Measurements from ENCODE around the gene AKR1C4. TPM values are rescaled to one million over a fixed set of nuclear protein-coding genes. Genes with fewer than 3 reads are reported as not detected.
"Not testable (repeated sequence)": the region's sequence is repeated elsewhere in the genome, so short reads cannot be mapped to it uniquely, and the experiment has no call there.

Gene AKR1C4
- polyA plus RNA-seq, 2 donors = not detected

DNA sequence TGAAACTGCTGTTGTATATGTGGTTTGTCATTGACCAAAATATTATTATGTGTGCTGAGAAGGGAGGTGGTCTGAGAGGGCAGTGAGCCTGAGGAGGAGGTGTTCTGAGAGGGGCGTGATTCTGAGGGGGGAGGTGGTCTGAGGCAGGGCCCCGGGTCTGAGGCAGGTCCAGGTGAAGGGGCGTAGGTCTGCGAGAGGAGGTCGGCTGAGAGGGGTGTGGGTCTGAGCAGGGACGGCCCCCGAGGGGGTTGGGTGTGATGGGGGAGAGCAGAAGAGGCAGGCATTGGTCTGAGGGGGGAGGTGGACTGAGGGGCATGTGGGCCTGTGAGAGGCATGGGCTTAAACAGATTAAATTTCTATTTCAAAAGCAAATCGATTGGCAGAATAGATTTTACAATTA lies 32.4 kb downstream of the AKR1C4 start:
- no peak overlapping the region for H3K4me3 ChIP-seq (ENCODE audit: low read depth in 1 of 2, low read length in 2 of 2)
- H3K9me3 ChIP-seq (ENCODE audit: control insufficient read depth in 2 of 2, insufficient read depth in 1 of 2, low read depth in 1 of 2, low read length in 1 of 2) = no peaks in the 10 kb centered on the region
- no peaks in the 10 kb centered on the region for H3K36me3 ChIP-seq (ENCODE audit: control insufficient read depth in 2 of 2, insufficient read depth in 2 of 2, low read length in 1 of 2)
- no peaks in the 10 kb centered on the region for H3K4me1 ChIP-seq (ENCODE audit: control insufficient read depth in 2 of 2, insufficient read depth in 2 of 2, low read length in 1 of 2)
- no peaks in the 10 kb centered on the region for H3K27me3 ChIP-seq (ENCODE audit: control insufficient read depth in 1 of 2, insufficient read depth in 2 of 2, low read length in 2 of 2)
- WGBS, 2 donors = 78 to 85% methylated on average over 8 of the region's 8 CpGs
- no peak overlapping the region for H3K27ac ChIP-seq (ENCODE audit: low read depth in 2 of 2, low read length in 1 of 2)

DNA sequence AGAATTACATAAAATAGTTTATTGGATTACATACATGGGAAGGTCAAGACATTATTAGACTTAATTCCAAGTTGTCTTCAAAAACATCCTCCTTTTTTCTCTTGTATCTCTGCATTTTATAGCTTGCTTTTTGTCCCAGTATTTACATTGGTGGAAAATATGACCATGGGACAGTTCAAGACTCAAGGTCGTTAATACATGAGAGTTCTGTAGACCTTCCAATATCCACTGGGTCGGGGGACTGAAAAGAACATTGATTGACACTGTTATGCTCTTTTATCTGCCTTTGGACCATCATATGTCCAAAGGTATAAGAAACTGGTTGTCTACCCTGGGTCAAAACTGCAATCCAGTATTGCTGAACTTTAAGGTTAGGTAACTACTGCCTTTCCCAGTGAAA lies 36.7 kb downstream of the AKR1C4 start:
- WGBS, 2 donors = 72 to 88% methylated on average over 2 of the region's 2 CpGs
- Histone ChIP-seq H3K9me3 (ENCODE audit: control insufficient read depth in 2 of 2, insufficient read depth in 1 of 2, low read depth in 1 of 2, low read length in 1 of 2) (no peaks in the 10 kb centered on the region), H3K27me3 (ENCODE audit: control insufficient read depth in 1 of 2, insufficient read depth in 2 of 2, low read length in 2 of 2) (no peaks in the 10 kb centered on the region), H3K36me3 (ENCODE audit: control insufficient read depth in 2 of 2, insufficient read depth in 2 of 2, low read length in 1 of 2) (no peaks in the 10 kb centered on the region), H3K27ac (ENCODE audit: low read depth in 2 of 2, low read length in 1 of 2) (no peak overlapping the region), H3K4me3 (ENCODE audit: low read depth in 1 of 2, low read length in 2 of 2) (no peak overlapping the region), H3K4me1 (ENCODE audit: control insufficient read depth in 2 of 2, insufficient read depth in 2 of 2, low read length in 1 of 2) (peaks cover 0 to 5% of the 10 kb centered on the region in 2 donors)

DNA sequence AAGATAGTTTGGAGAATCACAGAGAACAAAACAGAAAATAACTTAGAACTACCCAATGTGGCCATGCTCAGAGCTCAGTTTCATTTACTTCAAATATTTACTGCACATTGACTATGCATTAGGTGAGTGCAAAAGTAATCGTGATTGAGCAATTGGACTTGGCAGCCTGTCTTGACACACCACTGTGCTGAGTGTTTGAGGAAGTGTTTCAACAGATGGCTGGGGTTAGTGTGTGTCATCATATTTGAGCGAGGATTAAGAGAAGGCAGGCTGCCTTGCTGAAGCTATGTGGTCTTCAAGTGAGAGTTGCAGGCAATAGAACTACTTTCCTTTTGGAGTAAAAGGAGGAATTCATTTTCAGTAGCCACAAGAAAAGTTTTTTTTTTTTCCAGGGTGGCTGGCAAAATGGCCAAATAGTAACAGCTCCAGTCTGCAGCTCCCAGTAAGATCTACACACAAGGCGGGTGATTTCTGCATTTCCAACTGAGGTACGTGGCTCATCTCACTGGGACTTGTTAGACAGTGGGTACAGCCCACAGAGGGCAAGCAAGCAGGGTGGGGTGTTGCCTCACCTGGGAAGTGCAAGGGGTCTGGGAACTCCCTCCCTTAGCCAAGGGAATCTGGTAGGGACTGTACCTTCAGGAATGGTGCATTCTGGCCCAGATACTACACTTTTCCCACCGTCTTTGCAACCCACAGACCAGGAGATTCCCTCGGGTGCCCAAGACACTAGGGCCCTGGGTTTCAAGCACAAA lies 37.6 kb downstream of the AKR1C4 start:
- Histone ChIP-seq H3K9me3 (ENCODE audit: control insufficient read depth in 2 of 2, insufficient read depth in 1 of 2, low read depth in 1 of 2, low read length in 1 of 2) (no peaks in the 10 kb centered on the region), H3K4me3 (ENCODE audit: low read depth in 1 of 2, low read length in 2 of 2) (no peak overlapping the region), H3K27me3 (ENCODE audit: control insufficient read depth in 1 of 2, insufficient read depth in 2 of 2, low read length in 2 of 2) (no peaks in the 10 kb centered on the region), H3K4me1 (ENCODE audit: control insufficient read depth in 2 of 2, insufficient read depth in 2 of 2, low read length in 1 of 2) (peaks cover 0 to 5% of the 10 kb centered on the region in 2 donors), H3K27ac (ENCODE audit: low read depth in 2 of 2, low read length in 1 of 2) (peak overlapping the region in 1 of 2 donors; percentile 19), H3K36me3 (ENCODE audit: control insufficient read depth in 2 of 2, insufficient read depth in 2 of 2, low read length in 1 of 2) (no peaks in the 10 kb centered on the region)
- WGBS, 2 donors = 55 to 64% methylated on average over 6 of the region's 6 CpGs

DNA sequence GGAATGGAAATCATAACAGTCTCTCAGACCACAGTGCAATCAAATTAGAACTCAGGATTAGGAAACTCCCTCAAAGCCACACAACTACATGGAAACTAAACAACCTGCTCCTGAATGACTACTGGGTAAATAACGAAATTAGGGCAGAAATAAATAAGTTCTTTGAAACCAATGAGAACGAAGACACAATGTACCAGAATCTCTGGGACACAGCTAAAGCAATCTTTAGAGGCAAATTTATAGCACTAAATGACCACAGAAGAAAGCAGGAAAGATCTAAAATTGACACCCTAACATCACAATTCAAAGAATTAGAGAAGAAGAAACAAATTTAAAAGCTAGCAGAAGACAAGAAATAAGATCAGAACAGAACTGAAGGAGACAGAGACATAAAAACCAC lies 40.9 kb downstream of the AKR1C4 start:
- 54 to 67% methylated on average over 2 of the region's 2 CpGs for WGBS, 2 donors
- not testable (repeated sequence) for H3K36me3 ChIP-seq (ENCODE audit: control insufficient read depth in 2 of 2, insufficient read depth in 2 of 2, low read length in 1 of 2); H3K27me3 ChIP-seq (ENCODE audit: control insufficient read depth in 1 of 2, insufficient read depth in 2 of 2, low read length in 2 of 2); H3K27ac ChIP-seq (ENCODE audit: low read depth in 2 of 2, low read length in 1 of 2); H3K4me1 ChIP-seq (ENCODE audit: control insufficient read depth in 2 of 2, insufficient read depth in 2 of 2, low read length in 1 of 2); H3K9me3 ChIP-seq (ENCODE audit: control insufficient read depth in 2 of 2, insufficient read depth in 1 of 2, low read depth in 1 of 2, low read length in 1 of 2); H3K4me3 ChIP-seq (ENCODE audit: low read depth in 1 of 2, low read length in 2 of 2)

DNA sequence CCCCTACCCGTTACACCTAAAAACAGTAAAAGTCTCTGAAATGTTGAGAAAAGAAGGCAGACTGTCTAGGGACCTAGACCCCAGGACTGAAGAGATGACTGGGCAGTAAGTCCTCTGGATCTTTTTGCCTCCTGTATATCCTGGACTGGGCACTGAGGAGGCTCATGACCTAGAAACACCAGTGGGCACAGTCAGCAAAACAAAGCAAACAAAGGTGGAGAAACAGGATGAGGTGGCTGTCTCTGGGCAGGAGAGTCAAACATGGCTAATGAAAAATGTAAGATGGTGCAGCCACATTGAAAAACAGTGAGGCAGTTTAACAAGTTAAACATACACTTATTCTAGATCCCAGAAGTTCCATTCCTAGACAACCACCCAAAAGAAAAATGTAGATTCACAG lies 45.9 kb downstream of the AKR1C4 start:
- H3K27me3 ChIP-seq (ENCODE audit: control insufficient read depth in 1 of 2, insufficient read depth in 2 of 2, low read length in 2 of 2) = no peaks in the 10 kb centered on the region
- 77 to 98% methylated on average over 1 of the region's 1 CpG for WGBS, 2 donors
- no peaks in the 10 kb centered on the region for H3K36me3 ChIP-seq (ENCODE audit: control insufficient read depth in 2 of 2, insufficient read depth in 2 of 2, low read length in 1 of 2)
- no peaks in the 10 kb centered on the region for H3K4me1 ChIP-seq (ENCODE audit: control insufficient read depth in 2 of 2, insufficient read depth in 2 of 2, low read length in 1 of 2)
- H3K27ac ChIP-seq (ENCODE audit: low read depth in 2 of 2, low read length in 1 of 2) = no peak overlapping the region
- H3K9me3 ChIP-seq (ENCODE audit: control insufficient read depth in 2 of 2, insufficient read depth in 1 of 2, low read depth in 1 of 2, low read length in 1 of 2) = no peaks in the 10 kb centered on the region
- no peak overlapping the region for H3K4me3 ChIP-seq (ENCODE audit: low read depth in 1 of 2, low read length in 2 of 2)

DNA sequence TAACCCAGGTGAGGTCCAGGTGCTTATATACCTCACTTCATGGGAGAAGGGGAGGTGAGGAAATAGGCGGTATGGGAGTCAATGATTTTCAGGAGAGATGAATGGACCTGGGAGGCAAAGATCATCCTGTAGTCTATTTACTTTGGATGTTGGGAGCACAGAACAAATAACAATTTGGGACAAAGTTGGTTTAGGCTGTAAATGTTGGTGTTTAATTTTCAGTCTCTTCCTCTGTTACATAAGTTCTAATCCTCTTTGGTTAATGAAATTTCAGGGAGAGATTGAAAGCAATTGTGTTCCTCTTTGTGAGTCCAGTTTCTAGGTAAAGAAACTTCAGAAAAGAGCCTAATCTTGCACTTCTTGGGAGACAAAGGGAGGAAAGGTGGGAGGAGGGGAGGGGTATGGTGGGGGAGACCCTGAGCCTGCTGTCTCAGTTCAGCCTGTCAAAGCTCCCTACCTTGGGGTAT lies 46.9 kb downstream of the AKR1C4 start:
- Histone ChIP-seq H3K4me3 (ENCODE audit: low read depth in 1 of 2, low read length in 2 of 2) (no peak overlapping the region), H3K4me1 (ENCODE audit: control insufficient read depth in 2 of 2, insufficient read depth in 2 of 2, low read length in 1 of 2) (no peaks in the 10 kb centered on the region), H3K27ac (ENCODE audit: low read depth in 2 of 2, low read length in 1 of 2) (no peak overlapping the region), H3K36me3 (ENCODE audit: control insufficient read depth in 2 of 2, insufficient read depth in 2 of 2, low read length in 1 of 2) (no peaks in the 10 kb centered on the region), H3K27me3 (ENCODE audit: control insufficient read depth in 1 of 2, insufficient read depth in 2 of 2, low read length in 2 of 2) (no peaks in the 10 kb centered on the region), H3K9me3 (ENCODE audit: control insufficient read depth in 2 of 2, insufficient read depth in 1 of 2, low read depth in 1 of 2, low read length in 1 of 2) (no peaks in the 10 kb centered on the region)
- WGBS, 2 donors = 79 to 80% methylated on average over 1 of the region's 1 CpG

DNA sequence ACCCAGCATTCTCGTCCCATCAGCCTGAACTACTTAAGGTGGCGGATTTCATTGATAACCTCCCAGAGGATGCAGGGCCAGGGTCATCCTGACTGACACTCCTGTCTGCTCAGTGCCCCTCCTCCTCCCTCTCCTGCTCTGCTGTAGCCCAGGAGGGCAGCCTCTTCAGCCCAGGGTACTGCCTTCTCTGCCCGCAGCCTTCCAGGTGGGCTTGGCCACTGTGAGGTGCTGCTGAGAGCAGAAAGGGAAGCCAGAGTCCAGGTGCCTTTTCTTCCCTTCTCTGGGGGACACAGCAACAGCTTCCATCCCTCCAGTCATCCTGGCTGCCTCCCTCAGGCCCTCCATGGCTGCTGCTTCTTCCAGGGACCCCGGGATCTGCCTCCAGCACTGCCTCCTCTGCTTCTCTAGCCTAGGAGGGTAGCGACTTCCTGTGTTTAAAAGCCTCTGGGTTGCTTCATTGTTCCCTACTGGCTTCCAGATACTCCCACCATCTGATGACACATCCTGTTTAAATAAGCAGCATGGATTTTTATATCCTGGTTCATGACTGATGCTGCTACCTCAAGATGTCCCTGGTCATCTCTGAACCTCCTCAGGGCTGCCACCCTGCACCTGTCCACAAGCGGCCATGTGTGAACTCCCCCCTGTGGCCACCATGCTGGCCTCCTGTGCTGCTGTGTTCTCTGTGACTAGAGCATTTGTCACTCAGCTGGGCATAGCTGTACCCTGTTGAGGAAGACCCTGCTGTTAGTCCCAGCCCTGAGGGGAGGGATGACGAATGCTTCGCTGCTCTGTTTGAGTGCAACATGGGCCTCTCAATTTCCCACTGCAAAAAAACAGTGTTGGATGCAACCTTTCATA lies 55.8 kb downstream of the AKR1C4 start:
- Histone ChIP-seq H3K27me3 (ENCODE audit: control insufficient read depth in 1 of 2, insufficient read depth in 2 of 2, low read length in 2 of 2) (no peaks in the 10 kb centered on the region), H3K9me3 (ENCODE audit: control insufficient read depth in 2 of 2, insufficient read depth in 1 of 2, low read depth in 1 of 2, low read length in 1 of 2) (no peaks in the 10 kb centered on the region), H3K36me3 (ENCODE audit: control insufficient read depth in 2 of 2, insufficient read depth in 2 of 2, low read length in 1 of 2) (no peaks in the 10 kb centered on the region), H3K4me3 (ENCODE audit: low read depth in 1 of 2, low read length in 2 of 2) (no peak overlapping the region), H3K4me1 (ENCODE audit: control insufficient read depth in 2 of 2, insufficient read depth in 2 of 2, low read length in 1 of 2) (peaks cover 0 to 8% of the 10 kb centered on the region in 2 donors), H3K27ac (ENCODE audit: low read depth in 2 of 2, low read length in 1 of 2) (no peak overlapping the region)
- 71 to 73% methylated on average over 8 of the region's 8 CpGs for WGBS, 2 donors

DNA sequence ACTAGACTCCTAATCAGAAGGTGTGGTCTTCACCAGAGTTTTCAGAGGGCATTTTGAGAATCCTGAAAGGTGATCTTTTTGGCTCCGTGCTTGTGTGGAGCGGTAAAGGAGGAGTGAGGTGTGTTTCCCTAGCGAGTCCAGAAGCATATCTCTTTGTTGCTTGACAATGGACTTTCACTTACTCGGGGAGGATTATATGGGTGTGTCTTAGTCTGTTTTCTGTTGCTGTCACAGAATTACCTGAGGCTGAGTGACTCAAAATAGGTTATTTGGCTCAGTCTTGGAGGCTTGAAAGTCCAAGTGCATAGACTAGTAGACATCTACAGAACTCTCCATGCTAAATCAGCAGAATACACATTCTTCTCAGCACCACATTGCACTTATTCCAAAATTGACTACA lies 57.9 kb downstream of the AKR1C4 start:
- H3K4me3 ChIP-seq (ENCODE audit: low read depth in 1 of 2, low read length in 2 of 2) = no peak overlapping the region
- H3K4me1 ChIP-seq (ENCODE audit: control insufficient read depth in 2 of 2, insufficient read depth in 2 of 2, low read length in 1 of 2) = peaks cover 0 to 8% of the 10 kb centered on the region in 2 donors
- no peaks in the 10 kb centered on the region for H3K9me3 ChIP-seq (ENCODE audit: control insufficient read depth in 2 of 2, insufficient read depth in 1 of 2, low read depth in 1 of 2, low read length in 1 of 2)
- H3K27me3 ChIP-seq (ENCODE audit: control insufficient read depth in 1 of 2, insufficient read depth in 2 of 2, low read length in 2 of 2) = no peaks in the 10 kb centered on the region
- no peaks in the 10 kb centered on the region for H3K36me3 ChIP-seq (ENCODE audit: control insufficient read depth in 2 of 2, insufficient read depth in 2 of 2, low read length in 1 of 2)
- peak overlapping the region; percentile 2 to 74 for H3K27ac ChIP-seq (ENCODE audit: low read depth in 2 of 2, low read length in 1 of 2)
- 49 to 62% methylated on average over 4 of the region's 4 CpGs for WGBS, 2 donors

DNA sequence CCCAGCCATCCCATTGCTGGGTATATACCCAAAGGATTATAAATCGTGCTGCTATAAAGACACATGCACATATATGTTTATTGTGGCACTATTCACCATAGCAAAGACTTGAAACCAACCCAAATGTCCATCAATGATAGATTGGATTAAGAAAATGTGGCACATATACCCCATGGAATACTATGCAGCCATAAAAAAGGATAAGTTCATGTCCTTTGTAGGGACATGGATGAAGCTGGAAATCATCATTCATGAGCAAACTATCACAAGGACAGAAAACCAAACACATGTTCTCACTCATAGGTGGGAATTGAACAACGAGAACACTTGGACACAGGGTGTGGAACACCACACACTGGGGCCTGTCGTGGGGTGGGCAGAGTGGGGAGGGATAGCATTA lies 61.1 kb downstream of the AKR1C4 start:
- not testable (repeated sequence) for H3K27me3 ChIP-seq (ENCODE audit: control insufficient read depth in 1 of 2, insufficient read depth in 2 of 2, low read length in 2 of 2); H3K9me3 ChIP-seq (ENCODE audit: control insufficient read depth in 2 of 2, insufficient read depth in 1 of 2, low read depth in 1 of 2, low read length in 1 of 2); H3K4me1 ChIP-seq (ENCODE audit: control insufficient read depth in 2 of 2, insufficient read depth in 2 of 2, low read length in 1 of 2); H3K4me3 ChIP-seq (ENCODE audit: low read depth in 1 of 2, low read length in 2 of 2); H3K27ac ChIP-seq (ENCODE audit: low read depth in 2 of 2, low read length in 1 of 2); H3K36me3 ChIP-seq (ENCODE audit: control insufficient read depth in 2 of 2, insufficient read depth in 2 of 2, low read length in 1 of 2)
- WGBS, 2 donors = 79 to 85% methylated on average over 3 of the region's 3 CpGs

All from esophagus (tissue), 2 donors.